ENCODE results near the gene CYP19A1.
A peak's percentile ranks its signal among the peaks of the same experiment; 100 is the strongest.

Gene CYP19A1

DNA sequence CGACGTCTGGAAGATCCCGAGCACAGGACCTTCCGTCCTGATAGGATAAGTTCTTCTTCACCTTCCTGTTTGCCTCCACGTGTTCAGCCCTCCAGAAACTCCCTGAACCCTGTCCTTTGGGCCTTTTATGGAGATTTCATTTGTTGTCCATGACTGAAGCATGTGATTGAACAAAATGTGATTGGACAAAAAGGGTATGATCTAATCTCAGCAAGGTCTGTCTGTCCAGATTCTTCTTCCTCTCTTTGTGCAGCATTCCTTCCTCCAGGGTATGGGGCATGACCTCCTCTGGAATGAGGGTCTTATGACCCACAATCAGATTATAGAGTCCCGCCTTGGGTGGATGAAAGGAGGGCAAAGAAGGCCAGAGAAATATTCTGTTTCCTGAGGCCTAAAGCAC, at the start of gene CYP19A1:
TSS of gene CYP19A1 (minus strand) at position 101 of the 400 bp plus-strand sequence. CDS start 95,684 bp downstream, outside the sequence.
- DNase-seq, result no peak

DNA sequence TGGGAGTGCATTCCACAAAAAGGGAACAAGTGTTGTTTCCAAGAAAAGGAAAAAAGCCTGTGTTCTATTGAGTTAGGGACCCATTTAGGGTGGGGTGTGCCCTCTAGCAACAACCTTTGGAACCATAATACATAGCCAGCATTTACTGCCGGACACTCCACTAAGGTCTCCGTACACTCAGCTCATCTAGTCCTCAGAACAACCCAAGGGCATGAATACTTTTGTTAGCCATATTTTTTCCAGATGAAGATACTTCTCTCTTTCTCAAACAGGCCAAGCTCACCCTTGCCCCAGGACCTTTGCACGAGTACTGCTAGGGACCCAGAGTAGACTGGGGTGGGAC, 49.3 kb upstream of the CYP19A1 start:
- DNase-seq, result no peak

DNA sequence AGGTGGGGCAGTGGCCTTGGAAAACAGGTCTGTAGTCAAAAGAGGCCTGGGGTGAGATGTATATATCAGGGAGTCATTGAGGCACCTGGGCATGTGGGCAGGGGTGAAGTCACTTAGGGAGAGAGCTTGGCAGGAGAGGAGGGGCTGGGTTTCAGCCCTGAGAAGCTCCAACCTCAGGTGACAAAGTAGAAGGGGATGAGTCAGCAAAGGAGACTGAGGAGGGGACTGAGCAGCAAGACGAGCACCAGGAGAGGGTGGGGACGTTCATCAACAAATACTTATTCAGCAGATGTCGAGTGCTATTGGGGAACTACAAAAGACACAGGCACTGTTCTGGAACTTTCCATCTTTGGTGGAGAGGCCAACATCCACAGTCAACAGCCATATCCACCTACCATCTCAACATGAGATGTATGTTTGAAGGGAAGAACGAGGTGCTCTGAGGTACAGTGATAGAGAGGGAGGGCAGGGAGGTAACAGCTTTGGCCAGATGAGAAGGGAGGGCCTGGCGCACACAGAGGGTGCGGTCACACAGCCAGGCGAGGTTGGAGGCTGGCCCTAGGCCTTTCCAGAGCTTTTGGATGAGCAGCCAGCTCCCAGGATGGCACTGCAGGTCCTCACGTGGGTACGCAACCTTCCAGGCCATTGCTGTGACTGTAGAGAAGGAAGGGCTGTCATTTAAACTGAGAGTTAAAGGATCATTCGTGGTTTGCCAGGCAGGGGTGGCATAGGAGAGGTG, 48.7 kb upstream of the CYP19A1 start:
- DNase-seq, result no peak

DNA sequence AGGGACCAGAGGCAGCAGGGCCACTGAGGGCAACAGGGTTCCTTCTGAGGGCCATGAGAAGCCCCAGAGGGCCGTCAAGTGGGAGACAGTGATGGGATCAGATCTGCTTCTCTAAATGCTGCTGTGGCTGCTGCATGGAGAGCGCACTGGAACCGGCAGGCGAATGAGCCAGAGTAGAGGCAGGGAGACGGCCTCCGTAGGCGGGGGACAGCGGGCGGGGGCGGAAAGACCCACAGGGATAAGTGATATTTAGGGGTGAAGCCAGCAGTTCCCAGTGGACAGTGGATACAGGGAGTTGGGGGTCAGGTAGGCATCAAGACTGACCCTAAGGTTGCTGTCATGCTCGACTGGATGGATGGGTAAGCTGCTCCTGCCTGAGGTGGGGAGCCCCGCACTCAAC, 48.1 kb upstream of the CYP19A1 start:
- no peak for DNase-seq

DNA sequence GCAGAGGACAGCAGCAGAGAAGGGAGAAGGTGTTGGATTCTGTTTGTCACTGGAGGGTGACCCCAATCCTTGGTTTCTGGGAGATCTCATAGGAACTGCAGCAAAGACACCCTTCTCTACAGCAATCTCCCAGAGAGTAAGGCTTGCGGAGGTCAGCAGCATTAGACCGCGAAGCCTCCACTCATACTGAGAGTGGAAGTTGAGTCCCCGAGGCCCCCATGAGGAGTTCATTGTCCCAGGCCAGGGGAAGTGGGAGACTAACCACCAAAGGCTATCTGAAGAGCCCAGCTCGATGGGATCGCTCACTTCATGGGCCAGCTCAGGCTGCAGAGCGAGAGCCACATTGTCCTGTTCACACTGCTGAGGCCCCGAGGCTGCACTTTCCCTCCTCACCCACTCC, 47.6 kb upstream of the CYP19A1 start:
- DNase-seq, result peak in 5 of 56 donors; percentile 13 to 30 (median 25)

DNA sequence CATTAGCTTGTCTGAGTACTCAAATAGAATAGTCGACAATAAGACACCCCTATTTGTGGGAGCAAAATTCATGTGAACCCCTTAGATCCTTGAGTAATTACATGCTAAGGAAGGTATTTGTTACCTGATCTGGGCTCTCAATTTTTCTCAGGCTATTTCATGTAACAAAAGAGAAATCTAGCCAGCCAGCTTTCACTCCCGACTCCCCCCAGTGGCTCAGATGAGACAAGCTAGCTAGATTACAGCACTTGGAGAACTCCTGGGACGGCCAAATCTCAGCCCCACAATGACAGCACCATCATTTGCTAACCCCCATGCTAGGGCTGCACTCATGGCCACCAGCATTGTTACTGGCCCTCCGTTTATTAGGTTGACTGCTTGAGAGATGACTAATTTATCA, 44.4 kb upstream of the CYP19A1 start:
- DNase-seq, result peak in 15 of 56 donors; percentile 11 to 55 (median 24)

DNA sequence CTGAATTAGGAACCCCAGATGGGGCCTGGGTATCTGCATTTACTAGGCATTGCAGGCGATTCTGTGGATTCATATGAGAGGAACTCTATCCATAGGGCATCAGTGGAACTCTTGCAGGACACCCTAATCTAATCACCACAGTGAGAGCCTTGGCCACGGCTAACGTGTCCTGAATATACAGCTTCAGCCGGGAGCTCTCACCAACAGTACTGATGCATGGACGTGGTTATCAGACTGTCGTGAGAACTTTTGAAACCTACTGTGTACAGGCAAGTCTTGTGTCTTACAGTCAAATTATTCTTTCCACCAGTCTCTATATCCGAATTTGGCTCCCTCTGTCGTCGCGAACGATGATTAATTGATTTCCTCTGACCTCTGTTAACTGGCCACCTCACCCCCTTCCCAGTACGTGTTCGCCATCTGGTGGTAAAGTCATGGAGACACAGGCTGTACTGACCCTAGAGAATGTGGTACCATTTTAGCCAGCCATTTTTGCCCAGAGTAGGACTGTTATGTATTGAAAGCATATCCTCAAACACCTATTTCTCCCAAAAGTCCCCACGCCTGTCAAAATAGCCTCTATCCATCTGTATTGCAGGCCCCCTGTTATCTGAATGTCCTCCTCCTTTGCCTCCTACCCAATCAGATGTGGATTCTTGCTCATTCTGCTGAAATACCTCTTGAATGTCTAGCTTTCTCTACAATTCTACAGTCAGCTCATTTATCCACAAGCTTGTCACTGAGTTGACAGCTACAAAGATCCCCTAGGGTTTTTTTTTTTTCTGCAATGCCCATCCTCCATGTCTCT, 42.8 kb upstream of the CYP19A1 start:
- DNase-seq, result peak in 48 of 56 donors; percentile 17 to 88 (median 52)

DNA sequence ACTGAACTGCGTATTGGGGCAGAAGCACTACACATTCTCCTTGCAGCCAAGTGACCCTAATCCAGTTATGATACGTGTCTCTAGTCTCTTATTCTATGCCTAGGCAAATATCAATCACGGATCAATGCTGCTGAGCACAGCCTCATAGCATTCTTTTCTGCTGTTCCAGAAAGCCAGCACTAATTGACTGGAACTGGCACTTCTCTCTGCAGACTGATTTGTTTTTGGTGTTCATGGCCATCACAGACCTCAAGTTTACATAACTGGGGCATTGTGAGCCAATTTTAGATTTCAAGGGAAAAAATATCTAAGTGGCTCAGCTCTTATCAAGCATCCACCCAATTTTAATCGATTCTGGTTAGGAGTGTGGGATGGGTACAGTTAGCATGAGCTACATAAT, 41.0 kb upstream of the CYP19A1 start:
- DNase-seq, result peak in 1 of 56 donors; percentile 13

DNA sequence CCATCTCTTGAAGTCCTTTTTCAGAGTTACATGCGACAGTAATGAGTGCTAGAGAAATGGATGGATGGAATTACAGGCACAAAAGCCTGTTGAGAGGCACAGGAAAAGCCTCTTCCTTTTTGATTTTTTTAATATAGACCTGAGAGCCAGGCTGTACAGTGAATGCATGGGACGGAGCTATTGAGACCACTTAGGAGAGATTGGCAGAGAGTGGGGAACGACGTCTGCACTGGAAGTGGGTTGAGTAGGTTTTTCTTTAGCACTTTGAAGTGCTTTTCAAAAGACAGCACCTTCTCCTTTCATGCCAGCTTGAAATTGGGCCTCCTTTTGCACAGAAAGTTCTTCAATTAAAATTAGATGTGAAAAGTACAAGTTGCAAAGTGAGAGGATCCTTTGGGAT, 40.0 kb upstream of the CYP19A1 start:
- DNase-seq, result no peak

DNA sequence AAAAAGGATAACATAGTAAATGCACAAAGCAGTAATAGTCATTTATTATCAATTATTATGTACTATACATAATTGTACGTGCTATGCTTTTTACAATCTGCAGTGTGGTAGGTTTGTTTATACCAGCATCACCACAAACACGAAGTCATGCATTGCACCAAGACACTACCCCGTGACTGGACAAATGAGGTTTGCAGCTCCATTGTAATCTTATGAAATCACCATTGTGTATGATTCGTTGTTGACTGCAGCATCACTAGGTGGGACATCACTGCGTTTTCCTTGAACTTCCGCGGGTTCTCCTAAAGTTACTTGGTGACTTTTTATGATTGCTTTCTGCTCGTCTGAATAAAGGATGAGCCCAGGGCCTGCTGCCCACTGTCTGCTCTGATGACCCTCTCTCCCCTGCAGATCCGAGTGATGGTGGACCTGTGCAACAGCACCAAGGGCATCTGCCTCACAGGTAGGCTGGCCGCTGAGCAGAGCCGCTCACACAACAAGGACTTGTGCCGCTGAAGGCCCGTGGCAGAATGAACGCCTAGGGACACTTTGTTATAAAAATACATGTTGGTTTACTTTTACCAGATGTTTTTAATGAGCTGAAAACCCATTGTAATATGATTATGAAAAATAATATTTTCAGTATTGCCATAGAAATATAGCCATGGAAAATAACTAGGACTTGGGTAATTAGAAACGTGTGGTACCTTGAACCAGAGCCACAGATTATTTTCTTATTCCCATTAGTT, 38.8 kb upstream of the CYP19A1 start:
- peak in 7 of 56 donors; percentile 16 to 54 (median 30) for DNase-seq

DNA sequence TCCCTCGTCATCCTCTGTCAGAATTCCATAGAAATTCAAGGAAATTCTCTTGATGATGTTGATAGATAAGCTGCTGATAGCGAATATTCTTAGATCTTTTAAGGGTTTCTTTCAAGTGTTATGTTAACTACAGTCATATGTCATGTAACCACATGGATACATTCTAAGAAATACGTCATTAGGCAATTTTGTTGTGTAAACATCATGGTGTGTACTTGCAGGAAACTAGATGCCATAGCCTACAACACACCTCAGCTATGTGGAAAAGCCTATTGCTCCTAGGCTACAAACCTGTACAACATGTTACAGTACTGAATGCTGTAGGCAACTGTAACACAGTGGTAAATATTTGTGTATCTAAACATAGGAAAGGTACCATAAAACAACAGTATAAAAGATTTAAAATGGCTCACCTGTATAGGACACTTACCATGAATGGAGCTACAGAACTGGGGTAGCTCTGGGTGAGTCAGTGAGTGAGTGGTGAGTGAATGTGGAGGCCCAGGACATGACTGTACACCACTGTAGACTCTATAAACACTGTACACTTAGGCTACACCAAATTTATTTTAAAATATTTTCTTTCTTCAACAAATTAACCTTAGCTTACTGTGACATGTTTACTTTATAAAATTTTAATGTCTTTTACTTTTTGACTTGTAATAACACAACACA, 37.7 kb upstream of the CYP19A1 start:
- no peak for DNase-seq

DNA sequence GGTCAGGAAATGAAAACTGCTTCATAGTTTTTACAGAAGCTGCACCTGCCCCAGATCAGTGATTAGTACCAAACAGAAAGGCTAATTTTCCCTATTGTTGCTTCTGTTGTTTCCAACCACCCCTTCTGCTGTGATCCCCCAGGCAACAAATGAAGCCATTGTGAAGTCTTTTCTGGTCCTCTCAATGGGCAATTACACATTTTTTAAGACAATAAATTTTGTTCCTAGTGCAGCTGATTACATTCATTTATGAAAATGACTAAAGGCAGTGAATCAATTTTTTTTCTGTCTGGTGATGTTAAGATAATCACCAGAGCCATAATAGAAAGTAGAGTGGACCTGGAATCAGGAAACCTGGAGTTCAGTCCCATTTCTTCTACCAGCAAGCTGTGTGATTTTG, 35.7 kb upstream of the CYP19A1 start:
- DNase-seq, result peak in 1 of 56 donors; percentile 24

DNA sequence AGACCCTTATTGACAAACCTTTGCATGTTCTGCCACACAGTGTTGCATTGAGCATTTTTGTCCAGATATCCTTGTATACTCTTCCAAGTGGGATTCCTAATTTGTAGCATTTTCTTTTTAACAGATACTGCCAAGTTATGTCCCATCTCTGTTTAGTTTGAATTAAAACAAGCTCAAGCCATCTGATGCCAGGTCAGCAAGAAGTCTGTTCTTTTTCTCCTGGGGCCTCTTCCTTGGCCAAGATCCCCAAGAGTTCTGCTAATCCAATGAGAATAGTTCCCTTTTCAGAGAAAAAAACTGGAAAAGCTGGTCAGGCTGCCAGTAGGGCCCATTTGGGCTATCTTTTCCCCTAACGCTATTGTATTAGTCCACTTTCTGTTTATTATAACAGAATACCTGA, 32.9 kb upstream of the CYP19A1 start:
- DNase-seq, result no peak

DNA sequence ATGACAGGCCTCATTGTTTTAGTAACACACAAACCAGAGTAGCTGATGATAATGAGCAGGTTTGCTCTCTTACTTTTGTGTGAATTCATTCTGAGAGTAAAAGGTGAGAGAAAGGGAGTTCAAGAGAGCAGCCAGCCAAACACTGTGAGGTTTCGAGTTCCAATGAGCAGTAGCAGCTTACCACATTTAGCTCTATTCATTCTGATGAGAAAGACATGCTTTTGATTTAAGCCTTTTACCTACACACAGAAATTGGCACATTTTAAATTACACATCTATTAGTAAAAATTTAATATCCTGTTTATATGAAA, 31.0 kb upstream of the CYP19A1 start:
- no peak for DNase-seq

DNA sequence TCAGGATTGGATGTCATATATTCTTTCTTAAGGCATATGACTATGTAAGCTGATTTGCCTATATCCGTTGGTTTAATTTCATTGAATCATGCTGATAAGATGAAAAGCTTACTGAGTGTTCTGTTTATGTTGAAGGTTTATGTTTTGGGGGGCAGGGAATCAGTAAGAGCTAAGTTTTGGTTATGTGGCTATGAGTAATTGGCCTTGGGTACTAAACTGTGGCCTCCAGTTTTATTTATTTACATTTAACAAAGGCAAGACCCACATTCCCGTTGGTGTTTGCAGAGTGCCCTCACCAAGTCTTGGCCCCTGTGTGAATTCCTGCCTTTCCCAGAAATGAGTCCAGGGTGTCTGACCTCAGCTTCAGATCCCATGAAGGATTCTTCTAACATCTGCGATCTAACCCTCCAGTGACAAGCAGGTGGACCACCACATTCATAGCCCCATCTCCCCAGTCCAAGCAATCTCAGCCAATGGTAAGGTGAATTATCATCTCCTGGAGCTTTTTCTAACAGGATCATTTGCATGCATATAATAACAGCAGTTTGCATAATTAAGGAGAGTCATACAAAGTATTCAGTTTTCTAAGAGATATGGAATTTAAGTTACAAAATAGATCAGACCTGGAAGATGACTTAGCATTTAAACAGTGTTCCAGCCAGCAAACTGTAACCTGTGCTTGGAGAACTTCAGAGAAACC, 30.5 kb upstream of the CYP19A1 start:
- DNase-seq, result no peak

DNA sequence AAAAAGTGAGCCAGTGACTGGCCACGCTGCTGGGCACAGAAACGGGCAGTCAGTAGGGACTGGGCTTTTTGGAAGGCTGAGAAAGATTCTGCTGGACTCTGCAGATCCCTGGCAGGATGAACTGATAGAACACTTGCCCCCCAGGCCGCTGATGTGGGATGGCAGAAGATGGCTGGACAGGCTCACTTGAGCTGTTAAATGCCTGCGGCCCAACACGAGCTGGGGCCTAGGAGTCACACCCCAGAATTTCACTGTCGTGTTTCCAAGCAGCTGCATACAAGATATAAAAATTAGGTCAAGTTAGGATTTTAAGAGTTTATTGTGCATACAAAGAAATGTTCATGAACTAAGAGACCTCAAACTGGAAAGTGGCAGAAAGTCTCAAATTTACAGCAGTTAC, 29.9 kb upstream of the CYP19A1 start:
- no peak for DNase-seq

DNA sequence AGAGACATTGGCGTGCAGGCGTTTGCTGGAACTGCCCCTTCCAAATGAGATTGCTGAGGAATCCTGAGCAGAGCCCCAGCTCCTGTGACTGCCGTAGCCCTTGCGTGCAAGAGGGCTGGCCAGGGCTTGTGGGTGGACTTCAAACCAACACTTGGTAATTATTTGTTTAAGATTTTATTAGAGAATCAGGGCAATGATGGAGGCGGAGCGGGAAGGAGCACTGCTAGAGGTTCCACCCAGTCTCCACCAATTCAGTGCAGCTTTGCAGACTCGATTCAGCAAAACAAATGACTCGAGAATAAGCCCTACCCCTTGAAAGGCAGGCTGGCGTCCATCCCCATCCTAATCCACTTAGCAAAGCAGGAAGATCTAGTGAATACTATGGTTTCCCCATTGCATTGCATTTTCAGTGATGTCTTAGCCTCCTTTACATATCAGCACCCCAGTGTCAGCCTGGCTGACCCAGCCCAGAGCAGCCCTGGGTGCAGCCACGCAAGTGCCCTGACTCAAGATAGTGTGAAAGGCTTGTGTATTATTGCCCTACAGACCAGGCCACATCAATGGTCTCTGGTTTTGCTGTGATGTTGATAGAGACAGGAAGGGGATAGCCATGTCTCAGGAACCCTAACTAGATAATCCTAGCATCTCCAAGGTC, 29.1 kb upstream of the CYP19A1 start:
- DNase-seq, result no peak

DNA sequence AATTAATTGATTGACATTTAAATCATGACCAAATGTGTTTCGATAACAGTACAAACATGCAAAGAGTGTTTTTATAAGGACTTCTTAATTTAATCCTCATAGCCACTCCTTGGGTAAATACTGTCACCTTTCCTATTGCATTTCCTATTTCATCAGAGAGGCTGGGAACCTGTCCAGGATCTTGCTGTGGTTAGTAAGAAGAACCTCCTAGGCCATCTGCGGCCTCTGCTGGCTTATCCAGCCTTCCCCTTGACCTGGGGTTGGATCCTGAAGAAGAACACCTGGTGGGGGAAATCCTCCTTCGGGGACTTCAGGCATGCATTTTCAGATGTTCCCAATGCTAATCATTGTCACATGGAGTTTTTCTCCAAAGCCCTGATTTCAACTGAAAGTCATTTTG, 28.5 kb upstream of the CYP19A1 start:
- no peak for DNase-seq

DNA sequence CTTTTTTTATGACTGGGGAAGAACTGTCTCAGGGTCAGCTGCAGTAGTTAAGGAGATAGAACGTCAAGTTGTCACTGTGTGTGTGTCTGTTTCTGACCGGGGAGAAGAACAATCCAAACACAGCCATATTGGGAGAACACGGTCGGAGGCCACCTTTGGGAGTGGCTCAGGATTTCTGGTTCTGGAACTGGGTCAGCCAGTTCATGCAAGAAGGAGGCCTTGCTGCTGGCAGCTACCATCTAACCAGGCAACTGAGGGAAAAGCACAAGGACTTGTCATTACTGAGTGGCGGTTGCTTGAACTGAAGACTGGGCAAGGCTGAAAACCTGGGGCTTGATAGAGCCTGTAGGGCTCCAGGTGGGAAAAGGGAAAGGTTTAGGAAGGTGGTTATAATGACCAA, 27.7 kb upstream of the CYP19A1 start:
- DNase-seq, result no peak

DNA sequence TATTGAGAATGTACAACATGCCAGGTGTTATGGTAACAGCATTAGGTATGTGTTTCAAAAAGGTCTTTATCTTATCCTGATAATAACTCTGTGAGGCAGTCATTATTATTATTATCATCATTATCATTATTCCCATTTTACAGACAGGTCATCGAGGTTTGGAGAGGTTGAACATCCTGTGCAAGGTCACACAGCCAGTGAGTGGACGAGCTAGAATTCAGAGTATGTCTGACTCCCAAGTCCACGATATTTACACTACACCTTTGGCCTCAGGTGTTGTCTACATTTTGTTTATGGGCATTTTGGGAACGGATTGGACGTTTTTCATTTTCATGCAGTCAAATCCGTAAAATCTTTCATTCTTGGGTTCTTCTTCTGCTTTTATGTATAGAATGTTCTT, 27.0 kb upstream of the CYP19A1 start:
- no peak for DNase-seq

DNA sequence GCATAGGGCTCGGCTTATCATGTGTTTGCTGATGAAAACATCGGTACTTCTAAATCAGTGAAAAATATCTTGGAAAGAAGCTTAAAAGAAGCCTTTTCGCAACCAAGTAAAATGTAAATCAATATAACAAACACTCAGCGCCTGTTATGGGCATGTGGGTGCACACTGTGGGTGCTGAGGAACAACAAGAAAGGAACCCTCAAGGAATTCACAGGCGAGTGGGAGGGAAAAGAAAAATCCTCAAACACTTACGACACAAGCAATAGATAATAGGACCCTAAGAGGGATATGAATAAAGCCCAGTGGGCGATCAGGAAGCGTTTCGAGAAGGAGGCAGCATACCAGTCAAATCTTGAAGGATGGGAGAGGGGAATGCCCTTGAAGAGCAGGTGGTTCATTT, 25.0 kb upstream of the CYP19A1 start:
- peak in 2 of 56 donors; percentile 14 to 19 for DNase-seq

Data from amygdala (tissue), 56 donors.